CD4-positive, alpha-beta T cell (primary cell): ENCODE data around the gene CAMKK1. TPM values are rescaled to one million over a fixed set of nuclear protein-coding genes. Genes with fewer than 3 reads are reported as not detected.

Experiments
- ATAC-seq: fragments of 200-7000 bp; cut with Tn5 transposase; one replicate; pipeline ENCODE4 v1.10.0; 2022; ENCODE audit warnings: mild to moderate bottlenecking; ENCODE audit not compliant: poor library complexity
- CTCF ChIA-PET: fragments of 350-600 bp; sonication (Branson Sonifier 250); formaldehyde crosslinking; loops from one replicate; lab custom pipeline; 2021; ENCODE audit warnings: antibody characterized with exemption, inconsistent platforms; lab: Charles Lee
- POLR2A ChIA-PET: fragments of 350-600 bp; sonication (Branson Sonifier 250); formaldehyde crosslinking; loops from one replicate; lab custom pipeline; 2021; ENCODE audit warnings: antibody characterized with exemption, inconsistent platforms; lab: Charles Lee
- DNase-seq, 14 experiments: peaks; one replicate each; pipeline ENCODE4 v3.0.0-alpha.2; 2013 to 2020; ENCODE audit warnings: mixed read lengths in 2 of 14
- H3K27ac ChIP-seq, 2 donors: one replicate each; pipeline versions ENCODE4 v1.5.1 to v1.7.0; 2013; ENCODE audit warnings: low read length in 2 of 2, low read depth in 1 of 2, mild to moderate bottlenecking in 1 of 2
- H3K27me3 ChIP-seq, 2 experiments: 1 replicate in 1 of 2; 2 replicates in 1 of 2; pipeline versions ENCODE4 v1.6.1 to v1.7.0; 2013; ENCODE audit warnings: low read length in 2 of 2, control low read depth in 1 of 2, mild to moderate bottlenecking in 1 of 2, moderate library complexity in 1 of 2; ENCODE audit not compliant: insufficient read depth in 2 of 2, control insufficient read depth in 1 of 2
- H3K36me3 ChIP-seq: one replicate; pipeline ENCODE4 v1.6.1; 2013; ENCODE audit warnings: low read length, control low read depth; ENCODE audit not compliant: insufficient read depth
- H3K4me1 ChIP-seq: one replicate; pipeline ENCODE4 v1.6.1; 2013; ENCODE audit warnings: low read length, control low read depth; ENCODE audit not compliant: insufficient read depth
- H3K4me3 ChIP-seq: one replicate; pipeline ENCODE4 v1.5.1; 2013; ENCODE audit warnings: mild to moderate bottlenecking, low read length, moderate library complexity
- H3K9me3 ChIP-seq, 2 experiments: 1 replicate in 1 of 2; 2 replicates in 1 of 2; pipeline versions ENCODE4 v1.6.1 to v1.7.0; 2013; ENCODE audit warnings: low read length in 2 of 2, mild to moderate bottlenecking in 2 of 2, control low read depth in 1 of 2, moderate library complexity in 1 of 2; ENCODE audit not compliant: control insufficient read depth in 1 of 2, insufficient read depth in 1 of 2
- H3K27ac Mint-ChIP-seq: one replicate; pipeline ENCODE4 v1.8.0; 2020; ENCODE audit warnings: mixed read lengths
- H3K27me3 Mint-ChIP-seq: one replicate; pipeline ENCODE4 v1.8.0; 2021; ENCODE audit warnings: mixed read lengths
- H3K36me3 Mint-ChIP-seq: one replicate; pipeline ENCODE4 v1.8.0; 2021; ENCODE audit warnings: low read depth, mixed read lengths
- H3K4me1 Mint-ChIP-seq: one replicate; pipeline ENCODE4 v1.8.0; 2021; ENCODE audit warnings: low read depth, mixed read lengths
- H3K4me3 Mint-ChIP-seq: one replicate; pipeline ENCODE4 v1.8.0; 2020; ENCODE audit warnings: mild to moderate bottlenecking, mixed read lengths
- H3K9me3 Mint-ChIP-seq: one replicate; pipeline ENCODE4 v1.8.0; 2020; ENCODE audit warnings: mixed read lengths
- intact Hi-C, 2 experiments: fragments of 100-400 bp; cut with DNase I in 1 of 2; cut with micrococcal nuclease in 1 of 2; formaldehyde crosslinking; loops; one replicate each; pipeline versions ENCODE4 v1.15.1 to v1.9.0; 2023 to 2025; cut with DNase I, micrococcal nuclease
- total RNA-seq, 174 experiments: library from RNA in 2 of 174; stranded (reverse) in 2 of 174; gene quantifications; one replicate each; pipeline ENCODE4 v1.2.3 and lab custom pipeline; 2021 to 2026
- TF ChIP-seq, protein P1 (sequence below): fragments of 200-600 bp; IDR thresholded peaks from one replicate; pipeline ENCODE4 v1.8.0; 2022; ENCODE audit warnings: antibody characterized with exemption, mild to moderate bottlenecking

Gene CAMKK1
- total RNA-seq, 2 experiments from 2014 or later = 4.8 to 4.9 TPM

DNA sequence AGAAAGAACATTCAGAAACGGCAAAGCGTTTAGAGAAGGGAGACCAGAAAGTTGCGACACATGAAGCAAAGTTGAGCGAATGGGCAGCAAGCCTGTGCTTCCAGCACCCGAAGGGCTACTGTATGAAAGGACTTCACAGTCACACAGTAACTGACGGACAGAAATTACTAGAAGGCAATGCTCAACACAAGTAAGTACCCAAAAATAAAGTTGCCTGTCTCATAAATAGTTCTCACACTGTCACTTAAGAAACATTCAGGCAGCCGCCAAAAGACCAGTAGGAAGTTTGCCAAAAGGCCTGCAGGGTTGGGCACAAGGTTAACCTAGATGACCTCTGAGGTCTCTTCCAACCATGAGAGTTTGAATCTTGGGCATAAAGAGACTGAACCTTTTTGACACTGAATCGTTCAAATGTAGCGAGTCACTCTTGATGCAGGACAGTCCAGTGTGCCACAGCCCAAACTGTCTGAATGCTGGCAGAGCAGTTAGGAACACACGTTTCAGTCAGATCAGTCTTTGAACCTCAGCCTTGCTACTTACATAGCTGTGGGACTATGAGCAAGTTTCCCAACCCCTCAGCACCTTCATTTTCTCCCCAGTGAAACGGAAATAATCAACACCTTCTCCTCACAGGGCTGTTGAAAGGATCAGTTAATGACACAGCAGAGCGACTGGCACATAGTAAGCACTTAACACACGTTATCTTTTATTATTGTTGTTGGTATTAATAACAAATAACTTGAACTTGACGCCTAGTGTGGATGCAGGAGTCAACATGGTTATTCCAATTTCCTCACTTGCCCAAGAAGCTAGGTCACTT, 57.2 kb downstream of the CAMKK1 start:
- peaks cover 64% of the 10 kb centered on the region for H3K36me3 ChIP-seq
- intact Hi-C loops = no loop called here
- H3K9me3 ChIP-seq = no peaks in the 10 kb centered on the region
- Mint-ChIP-seq H3K4me3 (no peak overlapping the region), H3K9me3 (no peaks in the 10 kb centered on the region), H3K27ac (no peak overlapping the region), H3K36me3 (peaks cover 68% of the 10 kb centered on the region), H3K27me3 (no peaks in the 10 kb centered on the region), H3K4me1 (peaks cover 25% of the 10 kb centered on the region)
- ATAC-seq (no peak), DNase-seq (no peak)
- no peak overlapping the region for H3K4me3 ChIP-seq
- CTCF ChIA-PET = no interaction called here
- TF ChIP-seq, protein P1, sequence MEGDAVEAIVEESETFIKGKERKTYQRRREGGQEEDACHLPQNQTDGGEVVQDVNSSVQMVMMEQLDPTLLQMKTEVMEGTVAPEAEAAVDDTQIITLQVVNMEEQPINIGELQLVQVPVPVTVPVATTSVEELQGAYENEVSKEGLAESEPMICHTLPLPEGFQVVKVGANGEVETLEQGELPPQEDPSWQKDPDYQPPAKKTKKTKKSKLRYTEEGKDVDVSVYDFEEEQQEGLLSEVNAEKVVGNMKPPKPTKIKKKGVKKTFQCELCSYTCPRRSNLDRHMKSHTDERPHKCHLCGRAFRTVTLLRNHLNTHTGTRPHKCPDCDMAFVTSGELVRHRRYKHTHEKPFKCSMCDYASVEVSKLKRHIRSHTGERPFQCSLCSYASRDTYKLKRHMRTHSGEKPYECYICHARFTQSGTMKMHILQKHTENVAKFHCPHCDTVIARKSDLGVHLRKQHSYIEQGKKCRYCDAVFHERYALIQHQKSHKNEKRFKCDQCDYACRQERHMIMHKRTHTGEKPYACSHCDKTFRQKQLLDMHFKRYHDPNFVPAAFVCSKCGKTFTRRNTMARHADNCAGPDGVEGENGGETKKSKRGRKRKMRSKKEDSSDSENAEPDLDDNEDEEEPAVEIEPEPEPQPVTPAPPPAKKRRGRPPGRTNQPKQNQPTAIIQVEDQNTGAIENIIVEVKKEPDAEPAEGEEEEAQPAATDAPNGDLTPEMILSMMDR = no peak
- H3K27ac ChIP-seq = no peak overlapping the region
- no peaks in the 10 kb centered on the region for H3K27me3 ChIP-seq
- POLR2A ChIA-PET = interaction anchor here (1.7 kb wide), 1 partner anchor 10 kb away, joined by 4 read pairs; the partner anchor contains the start of gene NCBP3
- H3K4me1 ChIP-seq = no peaks in the 10 kb centered on the region

DNA sequence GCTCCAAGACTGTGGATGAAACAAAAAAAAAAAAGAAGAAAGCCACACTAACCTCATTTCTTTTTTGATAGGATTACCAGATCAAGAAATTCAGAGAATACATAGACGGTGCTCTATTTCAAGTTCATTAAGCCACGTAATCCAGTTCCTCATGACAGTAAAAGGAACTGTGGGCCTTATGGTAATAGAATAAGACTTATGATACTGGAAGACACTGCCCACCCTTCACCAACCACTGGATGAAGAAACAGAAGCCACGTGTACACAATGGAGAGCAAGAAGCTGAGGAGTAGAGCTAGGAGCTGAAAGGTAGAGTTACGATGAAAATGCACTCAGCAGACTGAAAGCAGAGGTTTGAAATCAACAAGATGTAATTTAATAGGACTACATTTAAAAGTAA, 58.0 kb downstream of the CAMKK1 start:
- peaks cover 59% of the 10 kb centered on the region for H3K36me3 ChIP-seq
- ChIA-PET POLR2A (interaction anchor here (1.7 kb wide), 1 partner anchor 11 kb away, joined by 4 read pairs; the partner anchor contains the start of gene NCBP3), CTCF (interaction anchor here (1.0 kb wide), 1 partner anchor 11 kb away, joined by 3 read pairs; the partner anchor contains the start of gene NCBP3)
- DNase-seq (no peak), ATAC-seq (no peak)
- Mint-ChIP-seq H3K4me1 (peaks cover 16% of the 10 kb centered on the region), H3K27me3 (no peaks in the 10 kb centered on the region), H3K27ac (no peak overlapping the region), H3K4me3 (no peak overlapping the region), H3K9me3 (no peaks in the 10 kb centered on the region), H3K36me3 (peaks cover 66% of the 10 kb centered on the region)
- H3K9me3 ChIP-seq = no peaks in the 10 kb centered on the region
- H3K4me1 ChIP-seq = no peaks in the 10 kb centered on the region
- H3K4me3 ChIP-seq = no peak overlapping the region
- TF ChIP-seq, protein P1 = no peak
- intact Hi-C loops = no loop called here
- H3K27ac ChIP-seq = no peak overlapping the region
- H3K27me3 ChIP-seq = no peaks in the 10 kb centered on the region

DNA sequence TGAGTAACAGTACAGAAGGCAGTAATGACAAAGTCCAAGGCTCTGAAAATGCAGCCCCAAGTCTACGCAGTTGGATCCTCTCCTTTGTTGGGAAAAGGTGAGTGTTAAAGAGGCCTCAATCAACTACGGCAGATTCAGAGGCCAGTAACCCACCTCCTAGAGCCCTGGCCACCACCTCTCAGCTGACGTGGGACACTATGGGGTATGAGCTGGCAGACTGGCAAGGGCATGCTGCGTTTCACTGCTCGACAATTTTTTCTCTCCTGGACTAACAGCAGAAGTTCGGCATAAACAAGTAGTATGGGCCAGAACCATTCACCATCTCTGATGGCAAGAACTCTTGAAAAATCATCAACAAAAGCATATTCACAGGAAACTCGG, 64.0 kb downstream of the CAMKK1 start:
- TF ChIP-seq, protein P1 = no peak
- peaks cover 7% of the 10 kb centered on the region for H3K4me1 Mint-ChIP-seq
- no peaks in the 10 kb centered on the region for H3K9me3 ChIP-seq
- no peak overlapping the region for H3K27ac Mint-ChIP-seq
- no peak overlapping the region for H3K4me3 ChIP-seq
- no peak for ATAC-seq
- H3K27ac ChIP-seq = no peak overlapping the region
- H3K27me3 Mint-ChIP-seq = no peaks in the 10 kb centered on the region
- DNase-seq = no peak
- peaks cover 62% of the 10 kb centered on the region for H3K36me3 ChIP-seq
- H3K9me3 Mint-ChIP-seq = no peaks in the 10 kb centered on the region
- peaks cover 69% of the 10 kb centered on the region for H3K36me3 Mint-ChIP-seq
- POLR2A ChIA-PET = interaction anchor here (2.5 kb wide), 1 partner anchor 91 kb away, joined by 14 read pairs; no protein-coding TSS in a partner anchor
- no peak overlapping the region for H3K4me3 Mint-ChIP-seq
- intact Hi-C loops = loop anchor here in 1 of 2 experiments (10.0 kb wide), 1 partner anchor 784 kb away; no protein-coding TSS in a partner anchor
- CTCF ChIA-PET = interaction anchor here (5.3 kb wide), 1 partner anchor 91 kb away, joined by 106 read pairs; no protein-coding TSS in a partner anchor
- H3K4me1 ChIP-seq = no peaks in the 10 kb centered on the region
- no peaks in the 10 kb centered on the region for H3K27me3 ChIP-seq
